Activated CD4-positive, alpha-beta T cell treated with anti-CD3 and anti-CD28 coated beads, Interleukin-2, amount 50 U/mL, for 48 hours (primary cell): Measurements from ENCODE around the gene DCTPP1.
"Not testable (repeated sequence)": the region's sequence is repeated elsewhere in the genome, so short reads cannot be mapped to it uniquely, and the experiment has no call there.

Experiments
- DNase-seq, 2 experiments: peaks; one replicate each; pipeline ENCODE4 v3.0.0-alpha.2; 2020

DCTPP1 gene

DNA sequence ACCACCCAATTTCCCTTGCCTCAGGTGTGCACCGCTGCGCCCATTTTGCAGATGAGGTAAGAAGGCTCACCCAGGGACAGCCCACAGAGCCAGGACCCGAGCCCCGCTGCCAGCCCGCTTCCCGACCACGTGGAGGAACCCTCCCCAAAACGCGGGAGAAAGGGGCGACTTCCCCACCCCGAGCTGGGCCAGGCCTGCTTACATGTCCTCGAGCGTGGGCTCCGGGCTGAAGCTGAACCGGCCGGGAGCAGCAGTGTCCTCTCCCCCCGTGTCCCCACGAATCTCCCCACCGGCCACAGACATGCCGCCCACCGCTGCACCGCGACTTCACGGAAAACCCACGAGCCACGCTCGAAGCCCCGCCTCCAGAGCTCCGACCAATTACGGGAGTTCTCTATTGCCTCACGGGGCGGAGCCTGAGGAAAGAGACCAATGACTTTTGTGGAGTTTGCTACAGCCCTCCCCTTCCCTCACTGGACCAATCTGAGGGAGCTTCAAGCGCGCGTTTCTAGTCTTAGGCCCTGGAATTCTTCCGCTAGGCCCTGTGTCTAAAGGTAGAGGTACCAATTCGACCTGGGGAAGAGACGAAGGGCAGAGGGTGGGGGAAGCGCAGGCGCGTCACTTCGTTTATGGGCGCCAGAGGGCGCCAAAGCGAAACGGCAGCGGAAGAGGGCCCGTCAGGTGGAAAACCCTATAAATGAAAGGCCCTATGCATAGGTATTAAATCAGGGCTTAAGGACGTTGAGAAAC lies at the start of gene DCTPP1:
Gene DCTPP1 (minus strand): TSS at position 353 of the 750 bp plus-strand sequence. CDS start 50 bp downstream, at position 303.
- peak; percentile 97 to 98 for DNase-seq

DNA sequence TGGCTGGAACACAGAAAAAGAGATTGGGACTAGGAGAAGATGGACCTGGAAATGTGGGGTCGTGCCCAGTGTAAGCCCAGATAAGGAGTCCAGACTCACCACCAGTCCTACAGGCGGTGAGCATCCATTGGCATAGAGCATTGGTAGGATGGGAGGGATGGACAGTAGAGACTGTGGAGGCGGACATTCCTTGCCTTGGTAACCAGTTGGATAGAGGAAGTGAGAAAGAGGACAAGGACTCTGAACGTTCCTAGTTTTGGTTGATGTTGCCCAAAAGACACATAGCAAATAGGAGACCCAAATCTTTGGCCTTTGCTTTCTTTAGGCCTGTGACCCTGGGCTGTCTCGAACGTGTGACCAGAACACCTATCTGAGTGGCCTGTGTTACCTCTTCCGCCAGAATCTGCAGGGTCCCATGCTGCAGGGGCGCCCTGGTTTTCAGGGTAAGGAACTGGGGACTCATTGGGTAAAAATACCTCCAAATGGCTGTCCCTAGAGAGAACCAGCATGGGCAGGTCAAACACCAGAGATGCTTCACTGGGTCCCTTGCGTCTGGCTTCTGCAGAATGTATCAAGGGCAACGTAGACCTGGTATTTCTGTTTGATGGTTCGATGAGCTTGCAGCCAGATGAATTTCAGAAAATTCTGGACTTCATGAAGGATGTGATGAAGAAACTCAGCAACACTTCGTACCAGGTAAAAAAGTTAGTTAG lies 49.1 kb upstream of the DCTPP1 start:
- DNase-seq, result no peak

- not testable (repeated sequence) for DNase-seq
Measured at GRCh38 chr16:30477773-30478172, 47.9 kb upstream of the DCTPP1 start.

DNA sequence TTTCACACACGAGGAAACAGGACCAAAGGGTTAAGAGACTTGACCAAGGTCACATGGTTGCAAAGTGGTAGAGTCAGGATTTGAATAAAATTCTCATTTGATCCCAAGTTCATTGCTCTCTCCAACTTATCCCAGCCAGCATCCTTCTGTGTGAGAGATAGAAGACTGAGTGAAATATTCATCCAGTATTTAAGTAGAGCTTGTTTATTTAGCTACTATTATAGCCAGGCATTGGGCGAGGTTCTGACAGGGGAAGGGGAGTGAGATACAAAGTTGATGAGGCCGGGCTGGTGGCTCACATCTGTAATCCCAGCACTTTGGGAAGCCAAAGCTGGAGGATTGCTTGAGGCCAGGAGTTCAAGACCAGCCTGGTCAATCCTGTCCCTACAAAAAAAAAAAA lies 47.2 kb upstream of the DCTPP1 start:
- no peak for DNase-seq

GRCh38 chr16:30474684-30475083 lies 44.9 kb upstream of the DCTPP1 start:
- DNase-seq, result no peak

DNA sequence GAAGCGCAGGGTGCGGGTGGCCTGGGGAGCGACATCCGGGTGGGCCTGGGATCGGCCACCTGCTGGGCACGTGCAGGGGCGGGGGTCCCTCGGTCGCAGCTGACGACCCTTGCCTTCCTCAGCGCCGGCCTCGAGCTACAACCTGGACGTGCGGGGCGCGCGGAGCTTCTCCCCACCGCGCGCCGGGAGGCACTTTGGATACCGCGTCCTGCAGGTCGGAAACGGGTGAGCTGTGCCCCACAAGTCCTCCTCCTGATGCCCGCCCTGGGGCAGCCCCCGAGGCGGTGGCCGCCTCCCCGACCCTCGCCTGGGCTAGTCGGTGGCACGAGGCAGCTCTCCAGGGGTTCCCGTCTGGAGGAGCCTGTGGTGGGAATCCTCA lies 44.2 kb upstream of the DCTPP1 start:
- DNase-seq, result peak in 1 of 2 experiments; percentile 35

DNA sequence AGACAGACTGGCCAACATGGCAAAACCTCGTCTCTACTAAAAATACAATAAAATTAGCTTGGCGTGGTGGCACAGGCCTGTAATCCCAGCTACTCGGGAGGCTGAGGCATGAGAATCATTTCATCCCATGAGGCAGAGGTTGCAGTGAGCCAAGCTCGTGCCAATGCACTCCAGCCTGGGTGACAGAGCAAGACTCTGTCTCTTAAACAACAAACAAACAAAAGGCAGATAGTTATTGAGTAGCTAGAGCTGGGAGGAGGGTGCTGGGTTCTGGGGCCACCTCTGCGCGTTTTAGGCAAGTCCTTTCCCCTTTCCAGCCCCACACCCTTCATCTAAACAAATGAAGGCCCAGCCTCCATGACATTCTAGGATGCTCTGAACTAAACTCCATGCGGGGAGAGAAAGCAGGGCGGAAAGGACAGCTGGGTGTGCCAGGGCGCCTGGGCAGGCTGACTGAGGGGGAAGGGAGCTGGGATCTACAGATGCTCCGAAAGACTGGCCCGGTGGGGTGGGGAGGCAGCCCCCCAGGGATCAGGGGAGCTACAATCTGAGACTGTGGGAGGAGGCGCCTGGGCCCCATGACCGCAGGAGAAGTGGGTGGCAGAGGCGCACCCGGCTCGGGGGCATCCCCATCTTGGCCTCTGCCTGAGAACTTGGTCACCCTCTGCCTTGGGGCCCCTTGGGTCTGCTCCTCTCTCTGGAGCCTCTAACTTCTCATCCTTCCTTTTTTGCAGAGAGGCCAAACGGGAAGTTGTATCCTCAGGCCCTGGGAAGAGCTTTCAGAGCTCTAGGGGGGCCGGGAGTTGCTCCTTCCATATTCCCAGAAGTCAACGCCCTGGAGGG lies 43.6 kb upstream of the DCTPP1 start:
- peak; percentile 75 to 79 for DNase-seq

- DNase-seq, result peak; percentile 81 to 87
Measured at GRCh38 chr16:30472328-30472942, 42.6 kb upstream of the DCTPP1 start, which contains the start of gene ITGAL. TSS of gene ITGAL (plus strand) at chr16:30472742. CDS start at chr16:30472838, 96 bp downstream.

GRCh38 chr16:30470632-30470995 lies 40.8 kb upstream of the DCTPP1 start:
- peak in 1 of 2 experiments; percentile 21 for DNase-seq

DNA sequence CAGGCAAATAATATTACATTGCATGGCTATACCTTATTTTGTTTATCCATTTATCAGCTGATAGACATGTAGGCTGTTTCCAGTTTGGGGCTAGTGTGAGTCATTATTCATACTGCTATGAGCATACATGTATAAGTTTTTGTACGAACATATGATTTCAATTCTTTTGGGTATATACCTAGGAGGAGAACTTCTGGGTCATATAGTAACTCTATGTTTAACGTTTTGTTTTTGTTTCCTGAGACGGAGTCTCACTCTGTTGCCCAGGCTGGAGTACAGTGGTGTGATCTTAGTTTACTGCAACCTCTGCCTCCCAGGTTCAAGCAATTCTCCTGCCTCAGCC lies 40.3 kb upstream of the DCTPP1 start:
- DNase-seq, result no peak

- DNase-seq, result no peak
Measured at GRCh38 chr16:30464078-30464477, 34.2 kb upstream of the DCTPP1 start.

- DNase-seq, result not testable (repeated sequence)
Measured at GRCh38 chr16:30461426-30461825, 31.6 kb upstream of the DCTPP1 start.

DNA sequence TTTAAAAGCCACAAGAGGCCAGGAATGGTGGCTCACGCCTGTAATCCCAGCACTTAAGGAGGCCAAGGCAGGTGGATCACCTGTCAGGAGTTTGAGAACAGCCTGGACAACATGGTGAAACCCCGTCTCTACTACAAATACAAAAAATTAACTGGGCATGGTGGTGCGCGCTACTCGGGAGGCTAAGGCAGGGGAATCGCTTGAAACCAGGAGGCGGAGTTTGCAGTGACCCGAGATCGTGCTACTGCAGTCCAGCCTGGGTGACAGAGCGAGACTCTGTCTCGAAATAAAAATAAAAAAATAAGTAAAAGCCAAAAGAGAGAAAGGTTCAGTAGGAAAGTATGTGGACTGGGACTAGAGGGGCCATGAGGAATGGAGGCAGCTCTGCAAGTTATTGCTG lies 29.6 kb upstream of the DCTPP1 start:
- DNase-seq, result no peak

DNA sequence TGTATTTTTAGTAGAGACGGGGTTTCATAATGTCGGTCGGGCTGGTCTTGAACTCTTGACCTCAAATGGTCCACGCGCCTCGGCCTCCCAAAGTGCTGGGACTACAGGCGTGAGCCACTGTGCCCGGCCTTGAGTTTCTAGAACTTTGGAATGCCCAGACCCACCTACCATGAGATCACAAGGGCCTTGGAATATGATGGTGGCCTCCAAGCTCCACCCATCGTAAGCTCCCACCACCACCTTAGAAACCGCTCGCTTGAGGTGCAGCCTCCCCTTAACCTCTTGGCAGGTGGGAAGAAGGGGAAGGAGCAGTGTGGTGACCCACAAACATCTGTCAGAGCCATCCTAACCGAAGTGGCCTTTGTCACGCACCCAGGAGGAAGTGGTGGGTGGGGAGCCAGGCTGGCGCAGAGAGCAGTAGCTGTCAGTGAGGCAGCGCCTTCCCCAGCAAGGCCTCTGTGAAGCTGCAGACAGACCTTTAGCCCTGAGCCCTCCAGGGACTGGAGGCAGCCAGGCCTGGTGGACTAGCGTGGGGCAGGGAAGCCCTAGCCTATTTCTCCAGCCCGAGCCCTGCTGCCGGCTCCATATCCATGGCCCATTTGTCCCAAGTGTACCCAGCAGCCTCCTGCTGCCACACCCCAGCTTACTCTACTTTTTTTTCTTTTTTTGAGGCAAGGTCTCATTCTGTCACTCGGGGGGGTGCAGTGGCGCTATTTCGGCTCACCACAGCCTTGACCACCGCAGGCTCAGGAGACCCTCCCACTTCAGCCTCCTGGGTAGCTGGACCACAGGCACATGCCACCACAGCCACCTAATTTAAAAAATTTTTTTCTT lies 28.9 kb upstream of the DCTPP1 start:
- peak; percentile 89 to 93 for DNase-seq

DNA sequence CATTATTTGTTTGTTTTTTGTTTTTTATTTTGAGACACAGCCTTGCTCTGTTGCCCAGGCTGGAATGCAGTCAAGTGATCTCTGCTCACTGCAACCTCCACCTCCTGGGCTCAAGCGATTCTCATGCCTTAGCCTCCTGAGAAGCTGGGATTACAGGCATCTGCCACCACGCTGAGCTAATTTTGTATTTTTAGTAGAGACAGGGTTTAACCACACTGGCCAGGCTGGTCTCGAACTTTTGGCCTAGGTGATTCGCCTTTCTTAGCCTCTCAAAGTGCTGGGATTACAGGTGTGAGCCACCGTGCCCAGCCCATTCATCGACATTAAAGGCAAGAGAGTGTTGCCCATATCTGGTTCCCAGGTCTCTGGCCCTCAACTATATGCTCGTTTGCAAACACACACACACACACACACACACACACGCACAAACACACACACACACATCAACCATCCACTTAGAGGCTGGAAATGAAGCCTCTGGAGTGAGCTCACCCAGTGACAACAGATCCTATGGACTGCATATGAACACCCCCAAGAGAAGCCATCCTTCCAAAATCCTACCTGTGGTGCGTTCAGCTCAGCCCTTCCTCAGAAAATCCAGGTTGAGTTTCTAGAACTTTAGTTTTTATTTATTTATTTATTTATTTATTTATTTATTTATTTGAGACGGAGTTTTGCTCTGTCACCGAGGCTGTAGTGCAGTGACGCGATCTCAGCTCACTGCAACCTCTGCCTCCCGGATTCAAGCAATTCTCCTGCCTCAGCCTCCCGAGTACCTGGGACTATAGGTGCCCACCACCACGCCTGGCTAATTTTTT lies 28.1 kb upstream of the DCTPP1 start:
- DNase-seq, result no peak

DNA sequence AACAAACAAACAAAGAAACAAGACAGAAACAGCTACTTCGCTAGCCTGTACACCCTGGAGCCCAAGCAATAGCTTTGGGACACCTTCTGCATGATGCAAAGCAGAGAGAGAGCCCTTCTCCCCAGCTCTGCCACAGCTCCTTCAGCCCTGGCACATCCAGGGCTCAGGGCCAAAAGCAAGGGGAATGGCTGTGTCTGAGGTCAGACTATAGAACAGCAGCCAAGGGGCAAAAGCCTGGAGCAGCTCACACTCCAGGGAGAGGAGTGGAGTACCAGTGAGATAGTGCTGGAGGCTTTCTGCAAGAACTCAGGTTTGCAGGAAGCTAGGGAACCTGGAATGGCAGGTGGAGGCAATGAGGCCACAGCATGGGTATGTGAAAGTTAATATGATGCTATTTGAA lies 27.4 kb upstream of the DCTPP1 start:
- no peak for DNase-seq

GRCh38 chr16:30456302-30456701 lies 26.5 kb upstream of the DCTPP1 start:
- no peak for DNase-seq

- not testable (repeated sequence) for DNase-seq
Measured at GRCh38 chr16:30452709-30453580, 23.1 kb upstream of the DCTPP1 start.

GRCh38 chr16:30449116-30449435 lies 19.2 kb upstream of the DCTPP1 start:
- DNase-seq, result no peak

GRCh38 chr16:30447512-30448226 lies 17.8 kb upstream of the DCTPP1 start:
- no peak for DNase-seq
